GM12878 (cell line): Measurements from ENCODE around the gene SESTD1. TPM values are rescaled to one million over a fixed set of nuclear protein-coding genes. Genes with fewer than 3 reads are reported as not detected.

Source experiments
- ATAC-seq: fragments of 200-7000 bp; cut with Tn5 transposase; 3 replicates; pipeline ENCODE4 v1.9.1; 2020; ENCODE audit warnings: mild to moderate bottlenecking, moderate library complexity
- BruUV-seq: library from RNA; stranded (reverse); fragments of 400-500 nt; replicated peaks from 2 replicates; lab custom pipeline; 2021; lab: Mats Ljungman, UMichigan
- CTCF ChIA-PET: fragments of 300-600 bp; sonication (Branson Sonifier 250); formaldehyde crosslinking; extraction: SDS; loops from one replicate; lab custom pipeline; 2021; ENCODE audit warnings: inconsistent platforms; lab: Yijun Ruan, JAX
- POLR2A ChIA-PET: fragments of 350-600 bp; formaldehyde crosslinking; extraction: SDS; loops from one replicate; lab custom pipeline; 2021; ENCODE audit warnings: inconsistent platforms; lab: Charles Lee
- RAD21 ChIA-PET: fragments of 300-600 bp; sonication (Branson Sonifier 250); formaldehyde crosslinking; loops from one replicate; lab custom pipeline; 2023; ENCODE audit warnings: antibody characterized with exemption; ENCODE audit not compliant: unreplicated experiment; lab: Charles Lee
- SMC1A ChIA-PET: fragments of 300-600 bp; sonication (Branson Sonifier 250); formaldehyde crosslinking; loops from one replicate; lab custom pipeline; 2023; ENCODE audit not compliant: unreplicated experiment, uncharacterized antibody; lab: Charles Lee
- DNase-seq: peaks from one replicate; pipeline ENCODE4 v3.0.0-alpha.2; 2011; ENCODE audit warnings: low read depth, low spot score
- FAIRE-seq: peaks from 3 replicates; lab custom pipeline; 2011; peaks lifted over from hg19 to GRCh38; lab: Jason Lieb, UNC
- H2AFZ ChIP-seq: 2 replicates; pipeline ENCODE4 v1.6.0; 2011; ENCODE audit warnings: low read depth, low read length, control low read depth; ENCODE audit not compliant: control insufficient read depth
- H3K27ac ChIP-seq: 2 replicates; pipeline ENCODE4 v1.5.1; 2011; ENCODE audit warnings: control low read depth; ENCODE audit not compliant: control insufficient read depth, insufficient read depth
- H3K27me3 ChIP-seq, 2 experiments: replicated peaks in 1 of 2; 2 replicates each; pipeline versions ENCODE4 v1.6.0 to v1.6.1; 2011; ENCODE audit warnings: low read length in 1 of 2; ENCODE audit not compliant: control insufficient read depth in 2 of 2, insufficient read depth in 2 of 2
- H3K36me3 ChIP-seq, 2 experiments: 2 replicates each; pipeline ENCODE4 v1.5.1; 2011; ENCODE audit warnings: low read length in 1 of 2; ENCODE audit not compliant: control insufficient read depth in 2 of 2, insufficient read depth in 2 of 2
- H3K4me1 ChIP-seq: 2 replicates; pipeline ENCODE4 v1.6.1; 2011; ENCODE audit warnings: mild to moderate bottlenecking, low read length, moderate library complexity, mixed read lengths; ENCODE audit not compliant: control insufficient read depth, insufficient read depth
- H3K4me2 ChIP-seq: 2 replicates; pipeline ENCODE4 v1.6.0; 2011; ENCODE audit warnings: control low read depth; ENCODE audit not compliant: control insufficient read depth, insufficient read depth
- H3K4me3 ChIP-seq: fragments of 200-600 bp; sonication (generic); 2 replicates; pipeline ENCODE4 v1.5.1; 2016
- H3K79me2 ChIP-seq: 2 replicates; pipeline ENCODE4 v1.6.0; 2011; ENCODE audit warnings: low read length; ENCODE audit not compliant: control insufficient read depth, insufficient read depth
- H3K9ac ChIP-seq: 2 replicates; pipeline ENCODE4 v1.8.0; 2011; ENCODE audit warnings: low read length, control low read depth, mixed read lengths; ENCODE audit not compliant: control insufficient read depth, insufficient read depth
- H3K9me3 ChIP-seq: replicated peaks from 3 replicates; pipeline ENCODE4 v1.5.1; 2011; ENCODE audit warnings: mild to moderate bottlenecking, low read length; ENCODE audit not compliant: control insufficient read depth, insufficient read depth
- H4K20me1 ChIP-seq: 2 replicates; pipeline ENCODE4 v1.6.0; 2011; ENCODE audit not compliant: control insufficient read depth, insufficient read depth
- BACH1 ChIP-seq: fragments of 450-650 bp; IDR thresholded peaks from 2 replicates; pipeline ENCODE4 v1.6.1; 2017; ENCODE audit warnings: mild to moderate bottlenecking, borderline replicate concordance
- FOS ChIP-seq: IDR thresholded peaks from 3 replicates; pipeline ENCODE4 v1.6.1; 2011; ENCODE audit warnings: borderline replicate concordance; ENCODE audit not compliant: insufficient read length; ENCODE audit errors: extremely low read depth
- GABPA ChIP-seq: IDR thresholded peaks from 2 replicates; pipeline ENCODE4 v1.6.1; 2014; ENCODE audit warnings: antibody characterized with exemption, low read depth, mild to moderate bottlenecking, inconsistent platforms
- HDAC6 ChIP-seq: fragments of 200-600 bp; sonication (generic); IDR thresholded peaks from one replicate; pipeline ENCODE4 v1.8.0; 2017; ENCODE audit warnings: antibody characterized with exemption; ENCODE audit not compliant: unreplicated experiment
- LARP7 ChIP-seq: fragments of 450-650 bp; IDR thresholded peaks from 2 replicates; pipeline ENCODE4 v1.6.1; 2017; ENCODE audit warnings: mild to moderate bottlenecking
- PBX3 ChIP-seq: IDR thresholded peaks from 2 replicates; pipeline ENCODE4 v1.6.1; 2011; ENCODE audit warnings: mild to moderate bottlenecking, low read depth, low read length, moderate library complexity; ENCODE audit not compliant: insufficient replicate concordance
- PKNOX1 ChIP-seq: fragments of 450-650 bp; IDR thresholded peaks from 2 replicates; pipeline ENCODE4 v1.6.1; 2016; ENCODE audit warnings: mild to moderate bottlenecking
- POLR2AphosphoS5 ChIP-seq: IDR thresholded peaks from 2 replicates; pipeline ENCODE4 v1.6.1; 2011; ENCODE audit warnings: mild to moderate bottlenecking, low read length, inconsistent platforms
- SIN3A ChIP-seq: IDR thresholded peaks from 2 replicates; pipeline ENCODE4 v1.6.1; 2012; ENCODE audit warnings: low read depth, low read length, improper control_type of control experiment
- SP1 ChIP-seq: IDR thresholded peaks from one replicate; pipeline ENCODE4 v1.6.1; 2011; ENCODE audit warnings: low read depth, low read length
- TCF12 ChIP-seq: IDR thresholded peaks from 2 replicates; pipeline ENCODE4 v1.6.1; 2011; ENCODE audit warnings: low read depth, mild to moderate bottlenecking, low read length
- ZNF274 ChIP-seq: IDR thresholded peaks from one replicate; pipeline ENCODE4 v1.8.0; 2011; ENCODE audit not compliant: insufficient read length, insufficient read depth
- in situ Hi-C: fragments of 300-500 bp; cut with MboI; formaldehyde crosslinking; loops from 9 replicates; pipeline ENCODE4 v1.14.3; 2018; ENCODE audit warnings: mixed read lengths
- intact Hi-C: fragments of 100-400 bp; cut with micrococcal nuclease; formaldehyde crosslinking; loops from one replicate; pipeline ENCODE4 v1.14.2; 2022; ENCODE audit not compliant: unreplicated experiment
- polyA plus RNA-seq, 11 experiments: library from polyadenylated mRNA; depleted of rRNA in 4 of 11; unstranded in 6 of 11; stranded (reverse) in 5 of 11; fragments of >200 nt; fragmentation: Nextera tagmentation in 4 of 11; fragmentation: Illumina TruSeq in 1 of 11; extraction: Ambion mirVana in 4 of 11; extraction: Trizol in 1 of 11; gene quantifications; 1 replicate in 1 of 11; 2 replicates in 10 of 11; pipeline versions ENCODE4 v1.2.1 to v1.2.3, GENCODE V29; 2011 to 2016; ENCODE audit warnings: inconsistent platforms in 2 of 11, missing spikeins in 2 of 11, low read depth in 1 of 11
- total RNA-seq, 4 experiments: library from RNA; depleted of rRNA in 3 of 4; stranded (reverse); fragments of >200 nt in 3 of 4; fragmentation: Illumina TruSeq in 1 of 4; extraction: Trizol in 1 of 4; gene quantifications; 2 replicates each; pipeline versions ENCODE4 v1.2.1 to v1.2.3, GENCODE V29; 2013 to 2021
- TF ChIP-seq, protein P1 (sequence below): fragments of 150-350 bp; IDR thresholded peaks from 2 replicates; pipeline ENCODE4 v1.6.1; 2016; ENCODE audit warnings: low read depth, low read length

Gene SESTD1
- total and polyA plus RNA-seq, 10 of the 15 experiments (the other 5 are each of a cell fraction or from before 2014, with no cell fraction given): 4.4 to 22.7 (median 9.5) TPM

- no TSS peak for BruUV-seq
- Histone ChIP-seq H3K27me3 (no peaks in the 10 kb centered on the region), H4K20me1 (no peaks in the 10 kb centered on the region), H3K9me3 (peaks cover 2% of the 10 kb centered on the region), H3K36me3 (no peaks in the 10 kb centered on the region), H3K4me3 (peak overlapping the region; percentile 4; the same call in 1 of the 2 replicates), H3K9ac (0 out of 2 replicates have a peak overlapping the region, but pooled peaks have one; percentile 34), H3K79me2 (peaks cover 22% of the 10 kb centered on the region), H2AFZ (peak overlapping the region; percentile 40; the same call in 1 of the 2 replicates), H3K4me2 (peak overlapping the region; percentile 79), H3K27ac (peak overlapping the region; percentile 63), H3K4me1 (peaks cover 42% of the 10 kb centered on the region)
- TF ChIP-seq PBX3: no peak
- no peak for TF ChIP-seq SP1
- no peak for TF ChIP-seq LARP7
- TF ChIP-seq SIN3A: no peak
- no peak for TF ChIP-seq HDAC6
- TF ChIP-seq BACH1: no peak
- TF ChIP-seq ZNF274: no peak
- no peak for TF ChIP-seq GABPA
- no peak for TF ChIP-seq POLR2AphosphoS5
- TF ChIP-seq, protein P1, sequence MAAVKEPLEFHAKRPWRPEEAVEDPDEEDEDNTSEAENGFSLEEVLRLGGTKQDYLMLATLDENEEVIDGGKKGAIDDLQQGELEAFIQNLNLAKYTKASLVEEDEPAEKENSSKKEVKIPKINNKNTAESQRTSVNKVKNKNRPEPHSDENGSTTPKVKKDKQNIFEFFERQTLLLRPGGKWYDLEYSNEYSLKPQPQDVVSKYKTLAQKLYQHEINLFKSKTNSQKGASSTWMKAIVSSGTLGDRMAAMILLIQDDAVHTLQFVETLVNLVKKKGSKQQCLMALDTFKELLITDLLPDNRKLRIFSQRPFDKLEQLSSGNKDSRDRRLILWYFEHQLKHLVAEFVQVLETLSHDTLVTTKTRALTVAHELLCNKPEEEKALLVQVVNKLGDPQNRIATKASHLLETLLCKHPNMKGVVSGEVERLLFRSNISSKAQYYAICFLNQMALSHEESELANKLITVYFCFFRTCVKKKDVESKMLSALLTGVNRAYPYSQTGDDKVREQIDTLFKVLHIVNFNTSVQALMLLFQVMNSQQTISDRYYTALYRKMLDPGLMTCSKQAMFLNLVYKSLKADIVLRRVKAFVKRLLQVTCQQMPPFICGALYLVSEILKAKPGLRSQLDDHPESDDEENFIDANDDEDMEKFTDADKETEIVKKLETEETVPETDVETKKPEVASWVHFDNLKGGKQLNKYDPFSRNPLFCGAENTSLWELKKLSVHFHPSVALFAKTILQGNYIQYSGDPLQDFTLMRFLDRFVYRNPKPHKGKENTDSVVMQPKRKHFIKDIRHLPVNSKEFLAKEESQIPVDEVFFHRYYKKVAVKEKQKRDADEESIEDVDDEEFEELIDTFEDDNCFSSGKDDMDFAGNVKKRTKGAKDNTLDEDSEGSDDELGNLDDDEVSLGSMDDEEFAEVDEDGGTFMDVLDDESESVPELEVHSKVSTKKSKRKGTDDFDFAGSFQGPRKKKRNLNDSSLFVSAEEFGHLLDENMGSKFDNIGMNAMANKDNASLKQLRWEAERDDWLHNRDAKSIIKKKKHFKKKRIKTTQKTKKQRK: no peak
- no peak for TF ChIP-seq PKNOX1
- TF ChIP-seq TCF12: no peak
- TF ChIP-seq FOS: no peak
- ATAC-seq: peak; percentile 5
- RAD21 ChIA-PET: interaction anchor here (1.0 to 4.1 kb wide), 3 partner anchors 11 to 220 kb away, joined by 3 to 18 read pairs (median 10); no protein-coding TSS in a partner anchor
- SMC1A ChIA-PET: interaction anchor here (0.8 to 4.4 kb wide), 10 partner anchors 11 to 102 kb away, joined by 3 to 24 read pairs (median 4); no protein-coding TSS in a partner anchor
- intact Hi-C loops (loop anchor here (10.0 kb wide), 1 partner anchor 727 kb away; no protein-coding TSS in a partner anchor), in situ Hi-C loops (no loop called here)
- POLR2A ChIA-PET: interaction anchor here (0.9 to 1.3 kb wide), 2 partner anchors 8 to 11 kb away, joined by 3 to 10 read pairs; no protein-coding TSS in a partner anchor
- CTCF ChIA-PET: interaction anchor here (0.8 to 4.9 kb wide), 4 partner anchors 11 to 26 kb away, joined by 3 to 30 read pairs (median 10); no protein-coding TSS in a partner anchor
- no peak for DNase-seq
- no peak for FAIRE-seq
These were observed 12.8 kb downstream of the SESTD1 start for GRCh38 chr2:179251870-179252269.
